Measurements from ENCODE around the gene MBTD1.

DNA sequence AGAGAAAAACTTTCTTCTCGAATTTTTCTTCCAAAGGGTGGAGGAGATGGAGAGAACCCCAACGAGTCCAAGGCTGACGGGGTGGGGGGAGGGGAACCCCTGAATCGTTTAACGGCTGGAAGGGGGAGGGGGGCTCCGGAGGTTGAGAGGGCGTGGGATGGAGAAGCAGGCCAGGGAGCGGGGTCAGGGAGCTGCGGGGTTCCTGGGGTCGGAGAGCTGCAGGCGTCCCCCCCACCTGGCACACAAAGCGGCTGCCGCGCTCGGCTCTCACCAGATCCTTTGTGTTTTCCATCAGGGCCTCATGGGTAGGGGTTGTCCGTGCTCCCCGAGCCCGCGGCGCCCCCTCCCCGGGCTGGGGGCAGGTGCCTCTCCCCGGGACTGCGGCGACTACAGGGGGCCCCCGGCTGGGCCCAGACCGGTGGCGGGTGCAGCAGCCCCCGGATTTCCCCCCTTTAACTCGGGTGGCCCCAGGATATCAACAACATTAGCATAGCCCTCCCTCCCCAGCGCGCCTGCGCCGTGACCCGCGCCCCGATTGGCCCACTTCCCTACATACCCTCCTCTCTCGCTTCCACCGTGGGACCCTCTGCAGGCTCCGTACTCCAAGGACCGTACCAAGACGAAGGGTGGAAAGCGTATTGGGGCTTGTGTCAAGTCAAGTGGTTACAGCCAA, at the start of gene MBTD1:
- TF ChIP-seq CTCF (conservative IDR thresholded peaks at IDR 0.05; ENCODE audit: low read depth in 2 of 2) (no peak), REST (IDR thresholded peaks at IDR 0.05; ENCODE audit: unreplicated experiment) (no peak), CREB1 (CRISPR knock-in tag; IDR thresholded peaks at IDR 0.05; ENCODE audit: low read depth) (no peak)
